UCSD-AML1 (cell line): ENCODE data around the gene VEZT.
"Not testable (repeated sequence)": the region's sequence is repeated elsewhere in the genome, so short reads cannot be mapped to it uniquely, and the experiment has no call there.

Experiments used
- DNase-seq: peaks from one replicate; lab custom pipeline; 2025; ENCODE audit not compliant: unreplicated experiment; lab: John Stamatoyannopoulos, UW

VEZT gene

GRCh38 chr12:95220726-95221125 is 3.1 kb downstream of the VEZT start:
- no peak for DNase-seq

DNA sequence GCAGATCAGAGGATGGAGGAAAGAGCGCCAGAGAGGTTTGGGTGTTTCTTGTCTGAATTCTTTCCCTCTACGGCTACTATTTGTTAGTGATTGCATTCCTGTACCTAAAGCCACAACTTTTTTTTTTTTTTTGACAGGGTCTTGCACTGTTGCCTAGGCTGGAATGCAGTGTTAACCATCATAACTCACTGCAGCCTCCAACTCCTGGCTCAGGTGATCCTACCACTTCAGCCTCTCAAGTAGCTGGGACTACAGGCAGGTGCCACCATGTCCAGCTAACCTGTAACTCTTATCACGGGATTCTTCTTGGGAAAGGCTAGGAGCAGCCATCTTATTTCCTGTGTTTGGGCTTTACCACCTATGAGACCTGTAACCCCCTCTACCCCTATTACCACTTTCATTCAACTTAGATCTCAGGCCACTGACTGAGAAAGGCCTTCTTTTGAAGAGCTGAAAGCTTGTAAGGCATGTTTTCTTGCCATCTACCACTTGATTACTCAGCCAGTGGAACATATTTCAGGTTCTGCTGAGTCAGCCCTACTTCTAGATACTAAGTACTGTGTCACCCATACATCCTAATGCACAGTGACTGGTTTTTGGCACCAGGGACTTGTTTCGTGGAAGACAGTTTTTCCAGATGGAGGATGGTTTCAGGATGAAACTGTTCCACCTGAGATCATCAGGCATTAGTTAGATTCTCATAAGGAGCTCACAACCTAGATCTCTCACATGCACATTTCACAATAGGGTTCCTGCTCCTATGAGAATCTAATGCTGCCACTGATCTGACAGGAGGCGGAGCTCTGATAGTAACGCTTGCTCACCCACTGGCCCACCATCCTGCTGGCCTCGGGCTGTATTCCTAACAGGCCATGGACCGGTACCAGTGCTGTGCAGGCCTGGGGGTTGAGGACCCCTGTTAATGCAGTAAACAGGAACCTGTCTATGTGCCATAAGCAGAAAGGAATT is 6.9 kb downstream of the VEZT start:
- DNase-seq, result no peak

DNA sequence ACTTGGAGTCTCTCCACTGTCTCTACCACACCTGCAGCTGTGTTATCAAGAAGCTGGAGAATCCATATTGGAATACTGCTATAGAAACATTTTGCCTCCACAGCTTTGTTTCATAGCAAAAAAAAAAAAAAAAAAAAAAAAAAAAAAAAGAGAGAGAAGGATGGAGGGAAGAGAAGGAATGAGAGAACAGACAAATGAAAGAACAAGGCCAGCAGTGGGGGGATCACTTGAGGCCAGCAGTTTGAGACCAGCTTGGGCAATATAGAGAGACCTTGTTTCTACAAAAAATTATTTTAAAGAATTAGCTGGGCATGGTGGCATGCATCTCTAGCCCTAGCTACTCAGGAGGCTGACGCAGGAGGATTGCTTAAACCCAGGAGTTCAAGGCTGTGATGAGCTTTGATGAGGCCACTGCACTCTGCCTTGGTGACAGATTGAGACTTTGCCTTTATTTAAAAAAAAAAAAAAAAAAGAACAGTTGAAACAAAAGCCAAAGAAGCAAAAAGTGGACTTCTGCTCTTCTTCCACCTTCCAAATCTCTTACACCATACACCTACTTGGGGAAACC is 8.1 kb downstream of the VEZT start:
- no peak for DNase-seq

DNA sequence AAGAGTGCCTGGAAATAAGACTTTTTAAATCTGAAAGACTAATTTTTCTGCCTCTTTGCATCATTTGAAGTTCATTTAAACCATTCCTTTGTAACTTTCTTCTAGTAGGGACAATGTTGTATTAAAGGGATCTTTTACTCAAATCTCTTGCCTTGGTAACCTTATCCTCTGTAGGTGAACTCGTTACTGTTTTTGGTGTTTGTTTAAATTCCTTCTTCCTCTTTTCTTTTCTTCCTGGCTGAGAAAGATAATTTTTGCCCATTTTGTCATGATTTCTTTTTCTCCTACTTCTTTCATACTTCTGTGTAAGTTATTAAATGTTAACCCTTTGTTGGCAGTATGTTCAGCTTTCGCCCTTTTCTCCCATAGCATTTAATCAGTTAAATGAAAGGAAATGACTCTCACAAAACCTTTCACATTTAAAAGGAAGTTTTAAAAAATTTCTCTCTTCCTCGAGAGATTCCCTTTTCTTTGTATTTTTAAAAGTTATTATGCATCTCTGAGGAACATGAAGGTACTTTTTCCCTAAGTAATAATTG is 10.3 kb downstream of the VEZT start:
- DNase-seq, result no peak

DNA sequence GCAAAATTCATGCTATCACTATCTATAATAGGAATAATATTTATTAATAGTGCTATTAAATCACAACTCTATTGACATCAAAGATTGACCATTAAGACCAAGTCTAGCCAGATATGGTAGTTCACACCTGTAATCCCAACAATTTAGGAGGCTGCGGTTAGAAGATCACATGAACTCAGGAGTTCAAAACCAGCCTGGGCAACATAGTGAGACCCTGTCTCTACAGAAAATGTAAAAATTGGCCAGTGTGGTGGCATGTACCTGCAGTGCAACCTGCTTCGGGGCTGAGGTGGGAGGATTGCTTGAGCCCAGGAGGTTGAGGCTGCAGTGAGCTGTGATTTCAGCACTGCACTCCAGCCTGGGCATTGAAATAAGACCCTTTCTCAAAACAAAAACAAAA is 11.0 kb downstream of the VEZT start:
- no peak for DNase-seq

DNA sequence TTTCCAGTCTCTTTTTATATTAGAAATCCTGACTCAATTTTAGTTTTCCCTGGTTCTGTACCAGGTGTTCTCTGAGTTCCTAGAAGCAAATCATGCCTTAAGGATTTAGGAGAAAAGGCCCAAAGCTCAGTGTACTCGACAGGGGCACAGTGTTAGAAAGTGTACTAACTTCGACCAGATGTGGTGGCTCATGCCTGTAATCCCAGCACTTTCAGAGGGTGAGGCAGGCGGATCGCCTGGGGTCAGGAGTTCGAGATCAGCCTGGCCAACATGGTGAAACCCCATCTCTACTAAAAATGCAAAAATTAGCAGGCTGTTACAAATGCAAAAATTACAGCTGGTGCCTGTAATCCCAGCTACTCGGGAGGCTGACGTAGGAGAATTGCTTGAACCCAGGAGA is 12.0 kb downstream of the VEZT start:
- no peak for DNase-seq

DNA sequence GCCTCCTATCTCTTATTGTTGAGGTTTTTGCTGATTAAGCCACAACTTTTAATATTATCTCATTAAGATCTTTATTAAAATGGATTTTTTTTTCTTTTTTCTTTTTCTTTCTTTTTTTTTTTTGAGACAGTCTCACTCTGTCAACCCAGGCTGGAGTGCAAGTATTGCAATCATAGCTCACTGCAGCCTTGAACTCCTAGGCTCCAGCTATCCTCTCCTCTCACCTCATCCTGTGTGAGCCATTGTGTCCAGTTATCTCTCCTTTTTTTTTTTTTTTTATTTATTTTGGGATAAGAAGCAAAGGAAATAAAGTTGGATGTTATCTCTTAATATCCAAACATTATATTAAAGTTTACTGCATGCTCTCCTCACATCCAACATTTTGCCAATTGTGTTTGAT is 12.7 kb downstream of the VEZT start:
- DNase-seq, result no peak

- DNase-seq, result no peak
Measured at GRCh38 chr12:95231190-95231589, 13.6 kb downstream of the VEZT start.

DNA sequence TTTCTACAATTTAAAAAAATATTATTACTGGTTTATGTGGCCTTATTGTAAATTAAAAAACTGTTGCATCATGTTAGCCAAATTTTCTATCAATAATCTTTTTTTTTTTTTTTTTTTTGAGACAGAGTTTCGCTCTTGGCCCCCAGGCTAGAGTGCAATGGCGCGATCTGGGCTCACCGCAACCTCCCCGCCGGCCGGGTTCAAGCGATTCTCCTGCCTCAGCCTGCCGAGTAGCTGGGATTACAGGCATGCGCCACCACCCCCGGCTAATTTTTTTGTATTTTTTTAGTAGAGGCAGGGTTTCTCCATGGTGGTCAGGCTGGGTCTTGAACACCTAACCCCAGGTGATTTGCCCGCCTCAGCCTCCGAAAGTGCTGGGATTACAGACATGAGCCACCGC is 16.6 kb downstream of the VEZT start:
- not testable (repeated sequence) for DNase-seq

- DNase-seq, result not testable (repeated sequence)
Measured at GRCh38 chr12:95235621-95236020, 18.0 kb downstream of the VEZT start.

DNA sequence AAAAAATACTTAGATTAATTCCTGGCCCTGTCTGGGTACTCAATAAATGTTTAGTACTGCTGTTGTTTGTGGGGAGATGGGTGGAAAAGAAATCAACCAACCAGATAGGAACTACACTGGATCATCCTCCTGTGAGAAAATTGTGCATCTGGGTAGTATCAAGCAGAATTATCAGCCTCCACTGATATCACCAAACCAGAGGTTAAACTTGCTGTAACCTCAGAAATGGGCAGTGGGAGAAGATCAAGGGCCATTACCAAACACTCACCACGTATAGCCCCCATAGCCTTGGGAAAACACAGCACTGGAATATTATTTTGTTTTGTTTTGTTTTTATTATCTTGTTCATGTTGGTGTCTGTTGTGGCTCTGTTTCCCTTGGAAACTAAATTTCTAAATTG is 19.7 kb downstream of the VEZT start:
- no peak for DNase-seq

DNA sequence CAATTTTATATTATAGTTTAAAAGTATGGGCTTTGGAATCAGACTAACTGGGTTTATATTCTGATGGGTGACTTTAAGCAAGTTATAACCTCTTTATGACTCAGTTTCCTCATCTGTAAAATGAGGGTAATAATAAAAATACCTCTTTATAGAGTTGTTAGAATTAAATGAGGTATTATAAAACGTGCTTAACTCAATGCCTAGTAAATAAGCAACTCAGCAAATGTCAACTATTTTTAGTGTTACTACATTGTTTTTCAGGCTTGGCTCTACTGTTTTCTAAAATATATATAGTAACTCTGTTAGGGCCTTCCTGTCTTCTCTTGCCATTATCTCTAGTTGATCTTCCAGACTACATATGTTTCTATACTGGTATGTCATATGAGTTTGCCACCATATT is 20.5 kb downstream of the VEZT start:
- no peak for DNase-seq

- no peak for DNase-seq
Measured at GRCh38 chr12:95239216-95239615, 21.6 kb downstream of the VEZT start.

DNA sequence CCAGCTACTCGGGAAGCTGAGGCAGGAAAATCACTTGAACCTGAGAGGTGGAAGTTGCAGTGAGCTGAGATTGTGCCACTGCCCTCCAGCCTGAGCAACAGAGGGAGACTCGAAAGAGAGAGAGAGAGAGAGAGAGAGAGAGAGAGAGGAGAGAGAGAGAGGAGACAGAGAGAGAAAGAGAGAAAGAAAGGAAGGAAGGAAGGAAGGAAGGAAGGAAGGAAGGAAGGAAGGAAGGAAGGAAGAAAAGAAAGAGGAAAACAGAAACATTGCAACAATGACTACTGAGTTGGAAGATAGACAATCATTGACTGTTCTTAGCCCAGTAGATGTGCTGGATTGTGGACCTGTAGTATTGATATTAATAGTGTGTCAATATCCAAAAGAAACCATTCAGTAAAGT is 22.2 kb downstream of the VEZT start:
- DNase-seq, result not testable (repeated sequence)

DNA sequence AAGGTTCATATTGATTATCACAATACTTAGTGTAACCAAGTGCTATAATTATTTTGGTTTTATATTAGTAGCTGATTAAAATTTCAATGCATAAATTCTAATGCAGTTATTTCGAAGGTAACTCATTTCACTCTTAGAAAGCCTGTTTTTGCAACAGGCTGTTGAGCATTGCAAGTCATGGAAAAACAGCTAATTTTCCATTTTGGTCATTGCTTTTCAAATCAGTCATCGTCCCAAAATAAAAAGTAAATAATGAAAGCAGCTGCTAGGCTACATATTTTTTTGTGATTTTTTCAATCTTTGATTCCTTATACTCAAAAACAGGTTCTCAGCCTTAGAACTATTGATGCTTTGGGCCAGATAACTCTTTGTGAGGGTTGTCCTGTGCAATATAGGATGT is 22.9 kb downstream of the VEZT start:
- no peak for DNase-seq

DNA sequence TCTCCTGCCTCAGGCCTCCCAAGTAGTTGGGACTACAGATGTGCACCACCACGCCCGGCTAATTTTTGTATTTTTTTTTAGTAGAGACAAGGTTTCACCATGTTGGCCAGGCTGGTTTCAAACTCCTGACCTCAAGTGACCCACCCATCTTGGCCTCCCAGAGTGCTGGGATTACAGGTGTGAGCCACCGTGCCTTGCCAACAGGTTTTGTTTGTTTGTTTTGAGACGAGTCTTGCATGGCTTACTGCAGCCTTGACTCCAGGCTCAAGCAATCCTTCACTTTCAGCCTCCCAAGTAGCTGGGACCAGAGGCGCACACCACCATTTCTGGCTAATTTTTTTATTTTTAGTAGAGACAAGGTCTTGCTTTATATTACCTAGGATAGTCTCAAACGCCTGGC is 23.5 kb downstream of the VEZT start:
- not testable (repeated sequence) for DNase-seq

DNA sequence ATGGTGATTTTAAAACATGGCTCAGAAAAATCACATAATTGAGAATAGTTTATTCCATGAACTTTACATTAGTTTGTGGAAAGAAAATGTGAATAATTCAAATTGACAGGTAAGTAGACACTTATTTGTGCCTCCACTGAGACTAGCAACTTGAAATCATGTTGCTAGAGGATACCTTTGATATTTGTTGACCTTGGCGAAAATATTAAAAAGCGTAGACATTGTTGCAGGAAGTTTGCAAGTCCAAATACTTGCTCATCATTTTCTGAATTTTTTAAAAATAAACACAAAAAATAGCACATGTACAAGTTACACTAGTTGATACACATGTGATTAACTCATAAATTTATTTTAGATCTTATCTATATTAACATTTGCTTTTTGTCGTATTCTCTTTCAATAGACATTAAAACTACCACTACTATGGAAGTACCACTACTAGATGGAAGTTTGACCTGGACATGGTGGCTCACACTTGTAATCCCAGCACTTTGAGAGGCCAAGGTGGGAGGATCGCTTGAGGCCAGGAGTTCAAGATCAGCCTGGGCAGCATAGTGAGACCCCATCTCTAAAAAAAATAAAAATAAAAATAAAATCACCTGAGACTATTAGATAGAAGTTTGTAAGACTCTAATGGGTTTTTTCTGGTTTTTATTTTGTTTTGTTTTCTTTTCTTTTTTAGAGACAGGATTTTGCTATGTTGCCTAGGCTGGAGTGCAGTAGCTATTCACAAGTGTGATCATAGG is 24.3 kb downstream of the VEZT start:
- no peak for DNase-seq

DNA sequence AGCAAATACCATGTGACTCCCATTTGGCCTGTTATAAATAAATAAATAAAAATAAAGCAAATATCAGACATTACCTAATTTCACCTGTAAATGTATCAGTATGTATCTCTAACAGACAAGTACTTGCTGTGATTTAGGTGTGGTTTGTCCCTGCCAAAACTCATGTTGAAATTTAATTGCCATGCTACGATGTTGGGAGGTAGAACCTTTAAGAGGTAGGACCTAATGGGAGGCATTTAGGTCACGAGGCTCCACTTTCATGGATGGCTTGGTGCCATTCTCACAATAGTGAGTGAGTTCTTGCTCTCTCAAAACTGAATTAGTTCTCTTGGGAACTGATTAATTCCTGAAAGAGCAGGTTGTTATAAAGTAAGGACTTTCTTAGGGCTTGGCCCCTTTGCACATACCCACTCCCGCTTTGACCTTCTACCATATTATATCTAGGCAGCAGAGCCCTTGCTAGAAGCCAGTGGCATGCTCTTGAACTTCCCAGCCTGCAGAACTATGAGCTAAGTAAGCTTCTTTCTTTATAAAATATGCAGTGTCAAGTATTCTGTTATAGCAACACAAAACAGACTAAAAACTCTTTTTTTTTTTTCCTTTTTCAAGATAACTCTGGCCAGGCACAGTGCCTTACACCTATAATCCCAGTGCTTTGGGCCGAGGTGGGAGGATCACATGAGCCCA is 26.0 kb downstream of the VEZT start:
- DNase-seq, result no peak

- DNase-seq, result no peak
Measured at GRCh38 chr12:95244350-95244749, 26.7 kb downstream of the VEZT start.

- DNase-seq, result no peak
Measured at GRCh38 chr12:95248095-95248494, 30.5 kb downstream of the VEZT start.
